Activated gamma-delta T cell treated with anti-CD3 and anti-CD28 coated beads, Interleukin-2, amount 50 U/mL, for 16 hours (primary cell): Measurements from ENCODE around the gene VRK3.

Experiments used
- DNase-seq: peaks from one replicate; pipeline ENCODE4 v3.0.0-alpha.2; 2020; ENCODE audit warnings: low read depth

Gene VRK3

GRCh38 chr19:50030225-50030624, 5.1 kb upstream of the VRK3 start:
- DNase-seq = no peak

GRCh38 chr19:50026550-50026906, 1.4 kb upstream of the VRK3 start:
- no peak for DNase-seq

GRCh38 chr19:50025794-50026549, 800 bp upstream of the VRK3 start, which contains the start of gene ZNF473:
ZNF473 (plus strand) TSS chr19:50026005; CDS start chr19:50031083, 5,078 bp downstream.
- peak; percentile 84 for DNase-seq

GRCh38 chr19:50024719-50025021, 502 bp downstream of the VRK3 start:
- no peak for DNase-seq

GRCh38 chr19:50022823-50023222, 2.3 kb downstream of the VRK3 start:
- no peak for DNase-seq

- DNase-seq = no peak
These were observed 4.7 kb downstream of the VRK3 start for GRCh38 chr19:50020481-50020880.

- DNase-seq = no peak
These were observed 8.9 kb downstream of the VRK3 start for GRCh38 chr19:50016225-50016807.

- no peak for DNase-seq
These were observed 16.6 kb downstream of the VRK3 start for GRCh38 chr19:50008532-50008931.

GRCh38 chr19:50007947-50008346, 17.2 kb downstream of the VRK3 start:
- DNase-seq = no peak

GRCh38 chr19:50007170-50007569, 18.0 kb downstream of the VRK3 start:
- DNase-seq = no peak

- no peak for DNase-seq
These were observed 19.7 kb downstream of the VRK3 start for GRCh38 chr19:50005428-50005827.

- no peak for DNase-seq
These were observed 21.3 kb downstream of the VRK3 start for GRCh38 chr19:50003810-50004419.

GRCh38 chr19:50003254-50003788, 21.9 kb downstream of the VRK3 start:
- no peak for DNase-seq

GRCh38 chr19:50002386-50002960, 22.7 kb downstream of the VRK3 start:
- DNase-seq = no peak

- DNase-seq = no peak
These were observed 23.4 kb downstream of the VRK3 start for GRCh38 chr19:50001775-50002174.

- DNase-seq = no peak
These were observed 24.2 kb downstream of the VRK3 start for GRCh38 chr19:50000841-50001557.

- DNase-seq = no peak
These were observed 24.9 kb downstream of the VRK3 start for GRCh38 chr19:50000038-50000840.

GRCh38 chr19:49999371-50000010, 25.7 kb downstream of the VRK3 start:
- no peak for DNase-seq

GRCh38 chr19:49997709-49998108, 27.5 kb downstream of the VRK3 start:
- no peak for DNase-seq

GRCh38 chr19:49988433-49988832, 36.7 kb downstream of the VRK3 start:
- no peak for DNase-seq

GRCh38 chr19:49988007-49988406, 37.2 kb downstream of the VRK3 start:
- no peak for DNase-seq
